Measurements from ENCODE around the gene CRIM1.

DNA sequence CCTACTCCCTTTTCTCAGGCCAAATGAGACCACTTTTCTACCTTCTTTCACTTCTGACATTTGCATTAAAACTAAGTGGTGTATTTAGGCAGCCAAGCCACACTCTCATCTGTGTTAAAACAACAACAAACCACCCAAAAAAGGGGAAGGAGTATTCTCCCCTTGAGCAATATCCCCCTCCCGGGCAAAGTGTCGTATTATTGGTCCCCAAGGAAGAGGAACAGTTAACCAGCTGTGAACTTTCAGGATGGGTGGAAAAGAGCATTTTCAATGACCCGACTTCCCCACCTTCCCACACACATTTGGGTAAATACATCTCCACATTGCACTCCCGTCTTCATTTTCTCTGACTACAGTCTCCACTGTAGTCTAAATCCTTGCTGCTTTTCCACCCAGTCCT is 198.1 kb downstream of the CRIM1 start:
- TF ChIP-seq EGR1 (IDR thresholded peaks at IDR 0.05; ENCODE audit: low read depth in 2 of 2) (no peak), CTCF (IDR thresholded peaks at IDR 0.05; ENCODE audit: low read depth, low read length, missing input control) (no peak)
